Renal cortical epithelial cell (primary cell): ENCODE data around the gene NUMBL. TPM values are rescaled to one million over a fixed set of nuclear protein-coding genes. Genes with fewer than 3 reads are reported as not detected.
"Not testable (repeated sequence)": the region's sequence is repeated elsewhere in the genome, so short reads cannot be mapped to it uniquely, and the experiment has no call there.

Source experiments
- DNase-seq: peaks from one replicate; pipeline ENCODE4 v3.0.0-alpha.2; 2011; ENCODE audit warnings: low read depth
- total RNA-seq: library from RNA; depleted of rRNA; stranded (reverse); fragments of >200 nt; gene quantifications from 2 replicates; pipeline ENCODE4 v1.2.3, GENCODE V29; 2014

The NUMBL gene
- total RNA-seq, 1 donor from 2014 or later, result 31.0 TPM

GRCh38 chr19:40663695-40664692, 26.5 kb downstream of the NUMBL start:
- no peak for DNase-seq

GRCh38 chr19:40662925-40663694, 27.3 kb downstream of the NUMBL start:
- peak; percentile 50 for DNase-seq

- no peak for DNase-seq
Observed at GRCh38 chr19:40661616-40662015, 28.8 kb downstream of the NUMBL start.

- no peak for DNase-seq
Observed at GRCh38 chr19:40659566-40659965, 30.9 kb downstream of the NUMBL start.

- no peak for DNase-seq
Observed at GRCh38 chr19:40659116-40659515, 31.3 kb downstream of the NUMBL start.

GRCh38 chr19:40658031-40658430, 32.4 kb downstream of the NUMBL start:
- no peak for DNase-seq

- not testable (repeated sequence) for DNase-seq
Observed at GRCh38 chr19:40655684-40656083, 34.8 kb downstream of the NUMBL start.

GRCh38 chr19:40652303-40652702, 38.1 kb downstream of the NUMBL start:
- DNase-seq, result not testable (repeated sequence)

GRCh38 chr19:40650749-40651305, 39.6 kb downstream of the NUMBL start:
- no peak for DNase-seq

GRCh38 chr19:40649903-40650675, 40.4 kb downstream of the NUMBL start:
- DNase-seq, result not testable (repeated sequence)

GRCh38 chr19:40646743-40647254, 43.7 kb downstream of the NUMBL start:
- DNase-seq, result peak; percentile 45

- no peak for DNase-seq
Observed at GRCh38 chr19:40642757-40643305, 47.6 kb downstream of the NUMBL start.

GRCh38 chr19:40642051-40642706, 48.3 kb downstream of the NUMBL start:
- DNase-seq, result no peak

GRCh38 chr19:40641281-40641680, 49.2 kb downstream of the NUMBL start:
- no peak for DNase-seq

GRCh38 chr19:40640744-40641143, 49.7 kb downstream of the NUMBL start:
- DNase-seq, result no peak

GRCh38 chr19:40639638-40639982, 50.8 kb downstream of the NUMBL start:
- no peak for DNase-seq

GRCh38 chr19:40638327-40638726, 52.1 kb downstream of the NUMBL start:
- no peak for DNase-seq

- DNase-seq, result no peak
Observed at GRCh38 chr19:40633207-40633606, 57.2 kb downstream of the NUMBL start.

GRCh38 chr19:40632311-40633036, 58.0 kb downstream of the NUMBL start:
- no peak for DNase-seq
